ENCODE results near the gene RBM33.
A peak's percentile ranks its signal among the peaks of the same experiment; 100 is the strongest.
"Not testable (repeated sequence)": the region's sequence is repeated elsewhere in the genome, so short reads cannot be mapped to it uniquely, and the experiment has no call there.

The RBM33 gene

DNA sequence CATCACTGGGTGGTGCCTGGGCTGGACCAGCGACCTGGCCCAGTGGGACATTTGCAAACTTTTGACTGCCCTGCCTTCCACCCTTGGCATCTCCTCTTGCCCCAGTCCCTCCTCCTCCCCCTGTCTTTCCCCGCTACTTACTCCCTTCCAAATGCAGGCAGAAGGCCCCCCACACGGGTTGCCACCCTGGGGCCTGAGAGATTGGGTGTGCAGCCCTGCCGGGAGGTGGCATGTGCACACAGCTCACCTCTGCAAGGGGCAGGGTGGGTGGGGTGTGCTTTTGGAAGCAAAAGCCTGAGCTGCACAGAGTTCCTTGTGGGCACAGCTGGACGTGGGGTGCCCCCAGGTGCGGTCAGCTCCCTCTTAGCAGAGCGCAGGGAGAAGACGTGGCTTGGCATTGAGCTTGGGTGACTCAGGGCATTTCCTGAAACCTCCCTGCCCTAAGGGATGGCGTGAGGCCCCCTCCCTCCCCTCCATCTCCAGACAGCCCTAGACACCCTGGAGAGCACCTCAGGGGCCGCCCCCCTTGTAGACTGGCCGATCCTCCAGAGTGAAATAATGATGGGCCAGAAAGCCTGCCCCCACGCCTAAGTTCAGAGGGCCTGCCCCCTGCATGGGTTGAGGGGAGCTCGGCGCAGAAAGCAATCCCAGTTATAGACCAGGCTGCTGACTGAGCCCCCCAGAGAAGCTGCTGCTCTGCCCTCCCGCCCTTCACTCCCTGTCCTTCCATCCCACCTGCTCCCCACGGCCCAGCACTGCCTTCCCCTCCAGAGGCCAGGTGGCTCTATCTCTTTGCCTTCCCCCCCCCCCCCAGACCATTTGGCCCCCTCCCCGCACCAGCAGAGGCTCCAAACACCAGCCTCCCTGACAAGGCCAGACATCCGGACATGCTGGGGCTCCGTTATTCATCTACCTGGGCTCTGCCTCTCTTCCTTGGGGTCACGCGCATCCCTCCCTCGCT is 170.1 kb downstream of the RBM33 start:
- Histone ChIP-seq H3K27ac (ENCODE audit: insufficient read depth in 1 of 2, low read depth in 1 of 2, low read length in 2 of 2, poor library complexity in 1 of 2, severe bottlenecking in 2 of 2) (no peak overlapping the region), H3K36me3 (ENCODE audit: control insufficient read depth in 4 of 4, insufficient read depth in 4 of 4, low read length in 3 of 4) (no peaks in the 10 kb centered on the region), H3K4me3 (ENCODE audit: control insufficient read depth in 1 of 7, extremely low read depth in 1 of 7, insufficient read depth in 4 of 7, low read depth in 2 of 7, low read length in 6 of 7) (no peak overlapping the region), H3K9me3 (ENCODE audit: control extremely low read depth in 1 of 5, control insufficient read depth in 4 of 5, insufficient read depth in 2 of 5, low read depth in 1 of 5, low read length in 4 of 5) (no peaks in the 10 kb centered on the region), H3K27me3 (replicated peaks in 2 of 5; ENCODE audit: control insufficient read depth in 4 of 5, insufficient read depth in 5 of 5, low read length in 4 of 5) (peaks cover 0 to 87% (median 35%) of the 10 kb centered on the region in 5 experiments), H3K4me1 (ENCODE audit: control extremely low read depth in 1 of 4, control insufficient read depth in 4 of 4, insufficient read depth in 4 of 4, low read length in 3 of 4) (peaks cover 0 to 15% (median 8%) of the 10 kb centered on the region in 4 experiments)
- DNase-seq: no peak
- CTCF ChIA-PET: interaction anchor here (0.6 to 1.7 kb wide), 5 partner anchors 16 to 1004 kb away, joined by 3 to 4 read pairs (median 3); no protein-coding TSS in a partner anchor
- 10% methylated on average over 5 of the region's 22 CpGs for WGBS (ENCODE audit: insufficient coverage)
- POLR2A ChIA-PET: no interaction called here

DNA sequence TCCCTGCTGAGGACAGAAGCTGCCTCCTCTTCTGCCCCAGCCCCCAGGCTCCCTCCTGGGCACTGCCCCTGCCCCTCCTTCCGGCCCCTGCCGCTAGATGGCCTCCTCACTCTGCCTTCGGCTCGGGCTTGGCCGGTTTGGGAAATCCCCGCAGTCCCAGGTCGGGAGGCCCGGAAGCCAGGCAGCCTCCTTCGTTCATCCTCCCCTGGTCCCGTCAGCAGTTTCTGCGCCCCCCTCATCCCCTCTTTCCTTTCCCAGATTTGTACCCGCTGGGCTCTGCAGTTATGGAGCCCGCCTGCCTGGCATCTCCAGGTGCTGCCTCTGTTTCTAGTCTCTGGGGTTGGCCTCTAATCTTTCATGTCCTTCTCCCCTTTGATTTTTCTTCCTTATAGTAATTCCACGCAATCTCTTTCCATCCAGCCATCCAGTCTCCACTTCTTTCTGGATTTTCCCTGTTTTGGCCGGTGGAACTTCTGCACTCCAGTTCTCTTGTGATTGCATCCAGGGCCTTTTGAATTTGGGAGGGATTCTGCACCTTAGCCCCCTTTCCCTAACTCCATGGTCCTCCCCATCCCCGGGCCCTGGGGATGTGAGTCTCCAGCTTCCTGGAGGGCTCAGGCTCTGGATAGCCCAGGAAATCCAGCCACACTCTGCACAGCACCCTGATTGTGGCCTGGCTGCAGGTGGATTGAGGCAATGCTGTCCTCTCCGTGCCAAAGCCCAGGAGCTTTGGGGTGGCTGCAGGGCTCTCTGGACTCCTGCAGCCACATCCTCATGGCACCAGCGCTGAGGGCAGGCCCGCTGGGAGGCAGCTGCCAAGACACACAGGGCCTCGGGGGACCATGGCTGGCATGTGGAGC is 171.1 kb downstream of the RBM33 start:
- no peak overlapping the region for H3K4me3 ChIP-seq (ENCODE audit: control insufficient read depth in 1 of 7, extremely low read depth in 1 of 7, insufficient read depth in 4 of 7, low read depth in 2 of 7, low read length in 6 of 7)
- peaks cover 0 to 84% (median 33%) of the 10 kb centered on the region in 5 experiments for H3K27me3 ChIP-seq (replicated peaks in 2 of 5; ENCODE audit: control insufficient read depth in 4 of 5, insufficient read depth in 5 of 5, low read length in 4 of 5)
- DNase-seq: peak in 2 of 3 donors; percentile 55 to 58
- WGBS (ENCODE audit: insufficient coverage): 40% methylated on average over 18 of the region's 20 CpGs
- H3K27ac ChIP-seq (ENCODE audit: insufficient read depth in 1 of 2, low read depth in 1 of 2, low read length in 2 of 2, poor library complexity in 1 of 2, severe bottlenecking in 2 of 2): no peak overlapping the region
- H3K36me3 ChIP-seq (ENCODE audit: control insufficient read depth in 4 of 4, insufficient read depth in 4 of 4, low read length in 3 of 4): no peaks in the 10 kb centered on the region
- H3K9me3 ChIP-seq (ENCODE audit: control extremely low read depth in 1 of 5, control insufficient read depth in 4 of 5, insufficient read depth in 2 of 5, low read depth in 1 of 5, low read length in 4 of 5): no peaks in the 10 kb centered on the region
- H3K4me1 ChIP-seq (ENCODE audit: control extremely low read depth in 1 of 4, control insufficient read depth in 4 of 4, insufficient read depth in 4 of 4, low read length in 3 of 4): peaks cover 0 to 10% (median 6%) of the 10 kb centered on the region in 4 experiments
- POLR2A ChIA-PET: no interaction called here
- CTCF ChIA-PET: interaction anchor here (0.6 to 1.7 kb wide), 3 partner anchors 651 to 1003 kb away, joined by 3 to 4 read pairs (median 3); no protein-coding TSS in a partner anchor

- H3K27me3 ChIP-seq (replicated peaks in 2 of 5; ENCODE audit: control insufficient read depth in 4 of 5, insufficient read depth in 5 of 5, low read length in 4 of 5): peaks cover 0 to 84% (median 28%) of the 10 kb centered on the region in 5 experiments
- no peaks in the 10 kb centered on the region for H3K9me3 ChIP-seq (ENCODE audit: control extremely low read depth in 1 of 5, control insufficient read depth in 4 of 5, insufficient read depth in 2 of 5, low read depth in 1 of 5, low read length in 4 of 5)
- H3K36me3 ChIP-seq (ENCODE audit: control insufficient read depth in 4 of 4, insufficient read depth in 4 of 4, low read length in 3 of 4): no peaks in the 10 kb centered on the region
- no peak overlapping the region for H3K4me3 ChIP-seq (ENCODE audit: control insufficient read depth in 1 of 7, extremely low read depth in 1 of 7, insufficient read depth in 4 of 7, low read depth in 2 of 7, low read length in 6 of 7)
- H3K27ac ChIP-seq (ENCODE audit: insufficient read depth in 1 of 2, low read depth in 1 of 2, low read length in 2 of 2, poor library complexity in 1 of 2, severe bottlenecking in 2 of 2): no peak overlapping the region
- CTCF ChIA-PET: interaction anchor here (0.9 to 1.0 kb wide), 2 partner anchors 651 to 655 kb away, joined by 3 read pairs; no protein-coding TSS in a partner anchor
- H3K4me1 ChIP-seq (ENCODE audit: control extremely low read depth in 1 of 4, control insufficient read depth in 4 of 4, insufficient read depth in 4 of 4, low read length in 3 of 4): peaks cover 0 to 10% (median 6%) of the 10 kb centered on the region in 4 experiments
- no peak for DNase-seq
- POLR2A ChIA-PET: no interaction called here
- 95% methylated on average over 10 of the region's 12 CpGs for WGBS (ENCODE audit: insufficient coverage)
Measured at GRCh38 chr7:155816192-155816508, 171.7 kb downstream of the RBM33 start.

DNA sequence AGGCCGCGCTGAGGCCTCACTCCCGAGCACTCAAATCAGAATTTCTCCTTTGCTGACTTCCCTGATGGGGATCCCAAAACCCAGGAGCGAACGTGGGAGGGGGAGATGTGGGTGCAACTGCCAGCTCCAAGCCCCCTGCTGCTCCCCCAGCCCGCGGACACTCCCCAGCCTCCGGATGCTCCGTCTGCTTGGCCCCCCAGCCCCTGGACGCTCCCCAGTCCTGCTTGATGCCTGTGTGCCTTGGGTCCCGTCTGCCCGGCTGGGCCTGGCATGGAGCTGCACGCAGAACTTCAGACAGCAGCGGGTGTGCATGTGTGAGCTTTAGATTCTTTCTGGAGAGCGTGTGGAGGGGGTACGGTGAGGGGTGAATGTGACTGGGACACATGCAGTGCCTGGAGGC is 172.5 kb downstream of the RBM33 start:
- CTCF ChIA-PET: interaction anchor here (0.9 to 1.9 kb wide), 5 partner anchors 8 to 658 kb away, joined by 3 to 5 read pairs (median 3); no protein-coding TSS in a partner anchor
- DNase-seq: no peak
- Histone ChIP-seq H3K27me3 (replicated peaks in 2 of 5; ENCODE audit: control insufficient read depth in 4 of 5, insufficient read depth in 5 of 5, low read length in 4 of 5) (peaks cover 0 to 75% (median 24%) of the 10 kb centered on the region in 5 experiments), H3K36me3 (ENCODE audit: control insufficient read depth in 4 of 4, insufficient read depth in 4 of 4, low read length in 3 of 4) (no peaks in the 10 kb centered on the region), H3K4me3 (ENCODE audit: control insufficient read depth in 1 of 7, extremely low read depth in 1 of 7, insufficient read depth in 4 of 7, low read depth in 2 of 7, low read length in 6 of 7) (no peak overlapping the region), H3K4me1 (ENCODE audit: control extremely low read depth in 1 of 4, control insufficient read depth in 4 of 4, insufficient read depth in 4 of 4, low read length in 3 of 4) (peaks cover 0 to 5% (median 3%) of the 10 kb centered on the region in 4 experiments), H3K9me3 (ENCODE audit: control extremely low read depth in 1 of 5, control insufficient read depth in 4 of 5, insufficient read depth in 2 of 5, low read depth in 1 of 5, low read length in 4 of 5) (no peaks in the 10 kb centered on the region), H3K27ac (ENCODE audit: insufficient read depth in 1 of 2, low read depth in 1 of 2, low read length in 2 of 2, poor library complexity in 1 of 2, severe bottlenecking in 2 of 2) (no peak overlapping the region)
- 94% methylated on average over 15 of the region's 16 CpGs for WGBS (ENCODE audit: insufficient coverage)
- POLR2A ChIA-PET: no interaction called here

GRCh38 chr7:155817515-155817914 is 173.1 kb downstream of the RBM33 start:
- POLR2A ChIA-PET; H3K27ac ChIP-seq (ENCODE audit: insufficient read depth in 1 of 2, low read depth in 1 of 2, low read length in 2 of 2, poor library complexity in 1 of 2, severe bottlenecking in 2 of 2); DNase-seq; H3K4me1 ChIP-seq (ENCODE audit: control extremely low read depth in 1 of 4, control insufficient read depth in 4 of 4, insufficient read depth in 4 of 4, low read length in 3 of 4); H3K9me3 ChIP-seq (ENCODE audit: control extremely low read depth in 1 of 5, control insufficient read depth in 4 of 5, insufficient read depth in 2 of 5, low read depth in 1 of 5, low read length in 4 of 5); H3K4me3 ChIP-seq (ENCODE audit: control insufficient read depth in 1 of 7, extremely low read depth in 1 of 7, insufficient read depth in 4 of 7, low read depth in 2 of 7, low read length in 6 of 7); H3K36me3 ChIP-seq (ENCODE audit: control insufficient read depth in 4 of 4, insufficient read depth in 4 of 4, low read length in 3 of 4): not testable (repeated sequence)
- WGBS (ENCODE audit: insufficient coverage): 0% methylated on average over 1 of the region's 4 CpGs
- peaks cover 0 to 70% (median 19%) of the 10 kb centered on the region in 5 experiments for H3K27me3 ChIP-seq (replicated peaks in 2 of 5; ENCODE audit: control insufficient read depth in 4 of 5, insufficient read depth in 5 of 5, low read length in 4 of 5)
- CTCF ChIA-PET: interaction anchor here (0.9 to 1.9 kb wide), 4 partner anchors 9 to 657 kb away, joined by 3 to 5 read pairs (median 3); no protein-coding TSS in a partner anchor

DNA sequence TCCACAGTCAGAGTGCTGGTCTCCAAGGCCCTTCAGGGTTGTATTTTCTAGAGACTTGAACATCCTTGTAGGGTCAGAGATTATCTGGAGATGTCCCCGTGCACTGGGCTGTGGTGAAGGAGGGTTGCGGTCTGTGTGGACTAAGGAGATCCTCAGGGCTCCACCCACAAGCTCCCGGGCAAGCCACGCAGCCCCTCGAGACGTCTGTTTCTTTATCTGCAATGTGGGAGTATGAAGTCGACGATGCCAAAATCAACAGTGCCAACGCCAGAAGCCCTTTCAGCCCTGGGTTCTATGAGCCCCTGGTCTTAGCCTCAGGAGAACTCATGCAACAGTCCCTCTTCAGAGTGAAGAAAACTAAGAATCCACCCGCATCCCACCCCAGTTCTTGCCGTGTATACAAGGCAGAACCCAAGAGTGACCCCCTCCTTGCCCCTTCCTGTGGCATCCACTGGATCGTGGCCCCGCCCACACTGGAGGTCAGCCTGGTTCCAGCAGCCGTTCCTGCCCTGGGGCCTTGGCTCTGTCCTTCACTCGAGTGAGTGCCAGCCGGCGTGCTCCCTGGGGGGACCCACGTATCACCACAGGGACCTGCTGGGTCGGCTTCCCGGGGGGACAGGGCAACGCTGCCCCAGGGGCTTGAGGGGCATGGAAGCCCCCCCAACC is 173.8 kb downstream of the RBM33 start:
- H3K27me3 ChIP-seq (replicated peaks in 2 of 5; ENCODE audit: control insufficient read depth in 4 of 5, insufficient read depth in 5 of 5, low read length in 4 of 5): peaks cover 0 to 69% (median 17%) of the 10 kb centered on the region in 5 experiments
- 91% methylated on average over 18 of the region's 21 CpGs for WGBS (ENCODE audit: insufficient coverage)
- H3K36me3 ChIP-seq (ENCODE audit: control insufficient read depth in 4 of 4, insufficient read depth in 4 of 4, low read length in 3 of 4): no peaks in the 10 kb centered on the region
- no peak overlapping the region for H3K27ac ChIP-seq (ENCODE audit: insufficient read depth in 1 of 2, low read depth in 1 of 2, low read length in 2 of 2, poor library complexity in 1 of 2, severe bottlenecking in 2 of 2)
- H3K4me1 ChIP-seq (ENCODE audit: control extremely low read depth in 1 of 4, control insufficient read depth in 4 of 4, insufficient read depth in 4 of 4, low read length in 3 of 4): peaks cover 0 to 2% (median 1%) of the 10 kb centered on the region in 4 experiments
- POLR2A ChIA-PET: no interaction called here
- CTCF ChIA-PET: interaction anchor here (1.0 to 1.9 kb wide), 2 partner anchors 9 to 657 kb away, joined by 3 to 5 read pairs; no protein-coding TSS in a partner anchor
- H3K4me3 ChIP-seq (ENCODE audit: control insufficient read depth in 1 of 7, extremely low read depth in 1 of 7, insufficient read depth in 4 of 7, low read depth in 2 of 7, low read length in 6 of 7): no peak overlapping the region
- no peaks in the 10 kb centered on the region for H3K9me3 ChIP-seq (ENCODE audit: control extremely low read depth in 1 of 5, control insufficient read depth in 4 of 5, insufficient read depth in 2 of 5, low read depth in 1 of 5, low read length in 4 of 5)
- DNase-seq: no peak

Data from common myeloid progenitor, CD34-positive (primary cell).